HEK293 (cell line): Measurements from ENCODE around the gene DNAJC5.

Source experiments
- EGR2 ChIP-seq: fragments of 450-650 bp; formaldehyde crosslinking; IDR thresholded peaks from 2 replicates; pipeline ENCODE4 v1.5.1; 2016; ENCODE audit warnings: low read depth, missing biosample characterization, missing genetic modification characterization
- GLI2 ChIP-seq: fragments of 450-650 bp; formaldehyde crosslinking; IDR thresholded peaks from 2 replicates; pipeline ENCODE4; 2017; ENCODE audit warnings: missing biosample characterization, missing genetic modification characterization, low read depth, borderline replicate concordance
- SP2 ChIP-seq: fragments of 450-650 bp; formaldehyde crosslinking; IDR thresholded peaks from 2 replicates; pipeline ENCODE4 v1.5.1; 2016; ENCODE audit warnings: missing biosample characterization, missing genetic modification characterization
- ZNF202 ChIP-seq: fragments of 450-650 bp; formaldehyde crosslinking; IDR thresholded peaks from 2 replicates; pipeline ENCODE4 v1.5.1; 2016; ENCODE audit warnings: missing biosample characterization, missing genetic modification characterization, borderline replicate concordance
- ZNF292 ChIP-seq: fragments of 450-650 bp; formaldehyde crosslinking; IDR thresholded peaks from 2 replicates; pipeline ENCODE4 v1.5.1; 2016; ENCODE audit warnings: low read depth, missing biosample characterization, missing genetic modification characterization, borderline replicate concordance
- ZNF391 ChIP-seq: fragments of 450-650 bp; formaldehyde crosslinking; IDR thresholded peaks from 2 replicates; pipeline ENCODE4 v1.5.1; 2016; ENCODE audit warnings: low read depth, missing biosample characterization, missing genetic modification characterization, borderline replicate concordance
- ZNF514 ChIP-seq: fragments of 450-650 bp; formaldehyde crosslinking; IDR thresholded peaks from 2 replicates; pipeline ENCODE4 v1.5.1; 2016; ENCODE audit warnings: missing biosample characterization, missing genetic modification characterization
- ZNF571 ChIP-seq: fragments of 450-650 bp; formaldehyde crosslinking; IDR thresholded peaks from 2 replicates; pipeline ENCODE4 v1.5.0; 2017; ENCODE audit warnings: missing biosample characterization, missing genetic modification characterization
- ZNF610 ChIP-seq: fragments of 450-650 bp; formaldehyde crosslinking; IDR thresholded peaks from 2 replicates; pipeline ENCODE4 v1.5.1; 2016; ENCODE audit warnings: missing biosample characterization, missing genetic modification characterization, borderline replicate concordance
- ZNF677 ChIP-seq: fragments of 450-650 bp; IDR thresholded peaks from 2 replicates; pipeline ENCODE4 v1.5.0; 2018; ENCODE audit warnings: missing biosample characterization, mild to moderate bottlenecking, missing genetic modification characterization, moderate library complexity
- ZNF701 ChIP-seq: fragments of 450-650 bp; formaldehyde crosslinking; IDR thresholded peaks from 2 replicates; pipeline ENCODE4 v1.5.1; 2016; ENCODE audit warnings: missing biosample characterization, missing genetic modification characterization
- ZNF768 ChIP-seq: fragments of 450-650 bp; formaldehyde crosslinking; IDR thresholded peaks from 2 replicates; pipeline ENCODE4 v1.5.1; 2018; ENCODE audit warnings: missing biosample characterization, mild to moderate bottlenecking, missing genetic modification characterization
- ZSCAN30 ChIP-seq: fragments of 450-650 bp; IDR thresholded peaks from 2 replicates; pipeline ENCODE4 v1.5.1; 2018; ENCODE audit warnings: missing biosample characterization, mild to moderate bottlenecking, missing genetic modification characterization, moderate library complexity
- TF ChIP-seq, protein P1 (sequence below): fragments of 450-650 bp; formaldehyde crosslinking; IDR thresholded peaks from 2 replicates; pipeline ENCODE4 v1.5.1; 2016; ENCODE audit warnings: missing biosample characterization, missing genetic modification characterization, borderline replicate concordance
- TF ChIP-seq, protein P2 (sequence below): fragments of 450-650 bp; formaldehyde crosslinking; IDR thresholded peaks from 2 replicates; pipeline ENCODE4 v1.5.1; 2017; ENCODE audit warnings: missing biosample characterization, missing genetic modification characterization
- TF ChIP-seq, protein P3 (sequence below): fragments of 450-650 bp; formaldehyde crosslinking; IDR thresholded peaks from 2 replicates; pipeline ENCODE4 v1.5.1; 2016; ENCODE audit warnings: missing biosample characterization, missing genetic modification characterization
- TF ChIP-seq, protein P4 (sequence below): fragments of 450-650 bp; formaldehyde crosslinking; IDR thresholded peaks from 2 replicates; pipeline ENCODE4 v1.5.1; 2016; ENCODE audit warnings: missing biosample characterization, missing genetic modification characterization
- TF ChIP-seq, protein P5 (sequence below): fragments of 450-650 bp; formaldehyde crosslinking; IDR thresholded peaks from 2 replicates; pipeline ENCODE4 v1.5.1; 2016; ENCODE audit warnings: missing biosample characterization, missing genetic modification characterization
- TF ChIP-seq, protein P6 (sequence below): fragments of 450-650 bp; formaldehyde crosslinking; IDR thresholded peaks from 2 replicates; pipeline ENCODE4 v1.5.1; 2017; ENCODE audit warnings: missing biosample characterization, missing genetic modification characterization
- TF ChIP-seq, protein P7 (sequence below): fragments of 450-650 bp; formaldehyde crosslinking; IDR thresholded peaks from 2 replicates; pipeline ENCODE4 v1.5.1; 2016; ENCODE audit warnings: missing biosample characterization, missing genetic modification characterization

Gene DNAJC5

DNA sequence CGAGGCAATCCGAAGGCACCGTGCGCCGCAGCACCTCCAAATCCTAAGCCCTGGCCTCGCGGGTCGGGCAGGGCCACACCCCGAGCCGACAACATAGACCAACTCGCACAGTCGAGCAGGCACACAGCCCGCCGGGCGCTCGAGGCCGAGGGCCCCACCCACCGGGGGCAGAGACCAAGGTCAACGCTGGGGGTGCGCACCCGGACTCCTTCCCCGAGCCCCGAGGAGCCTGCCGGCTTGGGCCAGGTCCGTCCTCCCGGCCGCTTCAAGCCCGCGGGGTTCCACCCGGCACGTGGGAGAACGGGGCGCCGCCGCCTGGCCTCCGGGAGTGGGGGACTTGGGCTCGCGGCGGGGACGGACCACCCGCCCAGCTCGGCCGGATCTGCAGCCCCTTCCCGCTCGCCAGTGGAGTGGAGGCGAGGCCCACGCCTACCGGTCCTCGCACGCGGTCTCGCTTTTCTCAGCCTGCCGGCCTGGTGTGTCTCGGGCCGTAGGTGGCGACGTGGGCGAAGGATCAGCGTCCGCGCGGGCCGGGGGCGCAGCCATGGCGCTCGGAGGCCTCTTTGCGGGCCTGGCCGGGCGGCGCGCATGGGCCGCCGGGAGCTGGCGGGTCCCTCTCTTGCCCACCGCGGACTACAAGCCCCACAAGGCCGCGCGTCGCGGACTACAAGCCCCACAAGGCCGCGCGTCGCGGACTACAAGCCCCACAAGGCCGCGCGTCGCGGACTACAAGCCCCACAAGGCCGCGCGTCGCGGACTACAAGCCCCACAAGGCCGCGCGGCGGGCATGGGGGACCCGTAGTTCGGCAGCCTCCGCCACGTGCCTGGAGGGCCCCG lies 61.1 kb downstream of the DNAJC5 start, which contains the start of gene UCKL1 (continued):
- TF ChIP-seq, protein P1, sequence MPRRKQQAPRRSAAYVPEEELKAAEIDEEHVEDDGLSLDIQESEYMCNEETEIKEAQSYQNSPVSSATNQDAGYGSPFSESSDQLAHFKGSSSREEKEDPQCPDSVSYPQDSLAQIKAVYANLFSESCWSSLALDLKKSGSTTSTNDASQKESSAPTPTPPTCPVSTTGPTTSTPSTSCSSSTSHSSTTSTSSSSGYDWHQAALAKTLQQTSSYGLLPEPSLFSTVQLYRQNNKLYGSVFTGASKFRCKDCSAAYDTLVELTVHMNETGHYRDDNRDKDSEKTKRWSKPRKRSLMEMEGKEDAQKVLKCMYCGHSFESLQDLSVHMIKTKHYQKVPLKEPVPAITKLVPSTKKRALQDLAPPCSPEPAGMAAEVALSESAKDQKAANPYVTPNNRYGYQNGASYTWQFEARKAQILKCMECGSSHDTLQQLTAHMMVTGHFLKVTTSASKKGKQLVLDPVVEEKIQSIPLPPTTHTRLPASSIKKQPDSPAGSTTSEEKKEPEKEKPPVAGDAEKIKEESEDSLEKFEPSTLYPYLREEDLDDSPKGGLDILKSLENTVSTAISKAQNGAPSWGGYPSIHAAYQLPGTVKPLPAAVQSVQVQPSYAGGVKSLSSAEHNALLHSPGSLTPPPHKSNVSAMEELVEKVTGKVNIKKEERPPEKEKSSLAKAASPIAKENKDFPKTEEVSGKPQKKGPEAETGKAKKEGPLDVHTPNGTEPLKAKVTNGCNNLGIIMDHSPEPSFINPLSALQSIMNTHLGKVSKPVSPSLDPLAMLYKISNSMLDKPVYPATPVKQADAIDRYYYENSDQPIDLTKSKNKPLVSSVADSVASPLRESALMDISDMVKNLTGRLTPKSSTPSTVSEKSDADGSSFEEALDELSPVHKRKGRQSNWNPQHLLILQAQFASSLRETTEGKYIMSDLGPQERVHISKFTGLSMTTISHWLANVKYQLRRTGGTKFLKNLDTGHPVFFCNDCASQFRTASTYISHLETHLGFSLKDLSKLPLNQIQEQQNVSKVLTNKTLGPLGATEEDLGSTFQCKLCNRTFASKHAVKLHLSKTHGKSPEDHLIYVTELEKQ (tag by site-specific recombination) = no peak
- TF ChIP-seq ZNF610 (tag by site-specific recombination) (no peak), SP2 (no peak), GLI2 (tag by site-specific recombination) (no peak), ZNF391 (peak; percentile 63; the same call in 1 of the 2 replicates), ZNF514 (tag by site-specific recombination) (no peak), ZNF768 (tag by site-specific recombination) (no peak), ZNF202 (tag by site-specific recombination) (no peak), ZNF701 (tag by site-specific recombination) (no peak), EGR2 (tag by site-specific recombination) (peak; percentile 94), ZNF677 (tag by site-specific recombination) (no peak), ZNF292 (no peak), ZSCAN30 (tag by site-specific recombination) (peak; percentile 20; the same call in 1 of the 2 replicates), ZNF571 (no peak)
- TF ChIP-seq, protein P2, sequence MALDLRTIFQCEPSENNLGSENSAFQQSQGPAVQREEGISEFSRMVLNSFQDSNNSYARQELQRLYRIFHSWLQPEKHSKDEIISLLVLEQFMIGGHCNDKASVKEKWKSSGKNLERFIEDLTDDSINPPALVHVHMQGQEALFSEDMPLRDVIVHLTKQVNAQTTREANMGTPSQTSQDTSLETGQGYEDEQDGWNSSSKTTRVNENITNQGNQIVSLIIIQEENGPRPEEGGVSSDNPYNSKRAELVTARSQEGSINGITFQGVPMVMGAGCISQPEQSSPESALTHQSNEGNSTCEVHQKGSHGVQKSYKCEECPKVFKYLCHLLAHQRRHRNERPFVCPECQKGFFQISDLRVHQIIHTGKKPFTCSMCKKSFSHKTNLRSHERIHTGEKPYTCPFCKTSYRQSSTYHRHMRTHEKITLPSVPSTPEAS (tag by site-specific recombination) = no peak
- TF ChIP-seq, protein P3, sequence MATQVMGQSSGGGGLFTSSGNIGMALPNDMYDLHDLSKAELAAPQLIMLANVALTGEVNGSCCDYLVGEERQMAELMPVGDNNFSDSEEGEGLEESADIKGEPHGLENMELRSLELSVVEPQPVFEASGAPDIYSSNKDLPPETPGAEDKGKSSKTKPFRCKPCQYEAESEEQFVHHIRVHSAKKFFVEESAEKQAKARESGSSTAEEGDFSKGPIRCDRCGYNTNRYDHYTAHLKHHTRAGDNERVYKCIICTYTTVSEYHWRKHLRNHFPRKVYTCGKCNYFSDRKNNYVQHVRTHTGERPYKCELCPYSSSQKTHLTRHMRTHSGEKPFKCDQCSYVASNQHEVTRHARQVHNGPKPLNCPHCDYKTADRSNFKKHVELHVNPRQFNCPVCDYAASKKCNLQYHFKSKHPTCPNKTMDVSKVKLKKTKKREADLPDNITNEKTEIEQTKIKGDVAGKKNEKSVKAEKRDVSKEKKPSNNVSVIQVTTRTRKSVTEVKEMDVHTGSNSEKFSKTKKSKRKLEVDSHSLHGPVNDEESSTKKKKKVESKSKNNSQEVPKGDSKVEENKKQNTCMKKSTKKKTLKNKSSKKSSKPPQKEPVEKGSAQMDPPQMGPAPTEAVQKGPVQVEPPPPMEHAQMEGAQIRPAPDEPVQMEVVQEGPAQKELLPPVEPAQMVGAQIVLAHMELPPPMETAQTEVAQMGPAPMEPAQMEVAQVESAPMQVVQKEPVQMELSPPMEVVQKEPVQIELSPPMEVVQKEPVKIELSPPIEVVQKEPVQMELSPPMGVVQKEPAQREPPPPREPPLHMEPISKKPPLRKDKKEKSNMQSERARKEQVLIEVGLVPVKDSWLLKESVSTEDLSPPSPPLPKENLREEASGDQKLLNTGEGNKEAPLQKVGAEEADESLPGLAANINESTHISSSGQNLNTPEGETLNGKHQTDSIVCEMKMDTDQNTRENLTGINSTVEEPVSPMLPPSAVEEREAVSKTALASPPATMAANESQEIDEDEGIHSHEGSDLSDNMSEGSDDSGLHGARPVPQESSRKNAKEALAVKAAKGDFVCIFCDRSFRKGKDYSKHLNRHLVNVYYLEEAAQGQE (tag by site-specific recombination) = no peak
- TF ChIP-seq, protein P4, sequence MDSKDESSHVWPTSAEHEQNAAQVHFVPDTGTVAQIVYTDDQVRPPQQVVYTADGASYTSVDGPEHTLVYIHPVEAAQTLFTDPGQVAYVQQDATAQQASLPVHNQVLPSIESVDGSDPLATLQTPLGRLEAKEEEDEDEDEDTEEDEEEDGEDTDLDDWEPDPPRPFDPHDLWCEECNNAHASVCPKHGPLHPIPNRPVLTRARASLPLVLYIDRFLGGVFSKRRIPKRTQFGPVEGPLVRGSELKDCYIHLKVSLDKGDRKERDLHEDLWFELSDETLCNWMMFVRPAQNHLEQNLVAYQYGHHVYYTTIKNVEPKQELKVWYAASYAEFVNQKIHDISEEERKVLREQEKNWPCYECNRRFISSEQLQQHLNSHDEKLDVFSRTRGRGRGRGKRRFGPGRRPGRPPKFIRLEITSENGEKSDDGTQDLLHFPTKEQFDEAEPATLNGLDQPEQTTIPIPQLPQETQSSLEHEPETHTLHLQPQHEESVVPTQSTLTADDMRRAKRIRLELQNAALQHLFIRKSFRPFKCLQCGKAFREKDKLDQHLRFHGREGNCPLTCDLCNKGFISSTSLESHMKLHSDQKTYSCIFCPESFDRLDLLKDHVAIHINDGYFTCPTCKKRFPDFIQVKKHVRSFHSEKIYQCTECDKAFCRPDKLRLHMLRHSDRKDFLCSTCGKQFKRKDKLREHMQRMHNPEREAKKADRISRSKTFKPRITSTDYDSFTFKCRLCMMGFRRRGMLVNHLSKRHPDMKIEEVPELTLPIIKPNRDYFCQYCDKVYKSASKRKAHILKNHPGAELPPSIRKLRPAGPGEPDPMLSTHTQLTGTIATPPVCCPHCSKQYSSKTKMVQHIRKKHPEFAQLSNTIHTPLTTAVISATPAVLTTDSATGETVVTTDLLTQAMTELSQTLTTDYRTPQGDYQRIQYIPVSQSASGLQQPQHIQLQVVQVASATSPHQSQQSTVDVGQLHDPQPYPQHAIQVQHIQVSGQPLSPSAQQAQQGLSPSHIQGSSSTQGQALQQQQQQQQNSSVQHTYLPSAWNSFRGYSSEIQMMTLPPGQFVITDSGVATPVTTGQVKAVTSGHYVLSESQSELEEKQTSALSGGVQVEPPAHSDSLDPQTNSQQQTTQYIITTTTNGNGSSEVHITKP = peak; percentile 94
- TF ChIP-seq, protein P5, sequence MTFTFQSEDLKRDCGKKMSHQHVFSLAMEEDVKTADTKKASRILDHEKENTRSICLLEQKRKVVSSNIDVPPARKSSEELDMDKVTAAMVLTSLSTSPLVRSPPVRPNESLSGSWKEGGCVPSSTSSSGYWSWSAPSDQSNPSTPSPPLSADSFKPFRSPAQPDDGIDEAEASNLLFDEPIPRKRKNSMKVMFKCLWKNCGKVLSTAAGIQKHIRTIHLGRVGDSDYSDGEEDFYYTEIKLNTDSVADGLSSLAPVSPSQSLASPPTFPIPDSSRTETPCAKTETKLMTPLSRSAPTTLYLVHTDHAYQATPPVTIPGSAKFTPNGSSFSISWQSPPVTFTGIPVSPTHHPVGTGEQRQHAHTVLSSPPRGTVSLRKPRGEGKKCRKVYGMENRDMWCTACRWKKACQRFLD (tag by site-specific recombination) = no peak
- TF ChIP-seq, protein P6, sequence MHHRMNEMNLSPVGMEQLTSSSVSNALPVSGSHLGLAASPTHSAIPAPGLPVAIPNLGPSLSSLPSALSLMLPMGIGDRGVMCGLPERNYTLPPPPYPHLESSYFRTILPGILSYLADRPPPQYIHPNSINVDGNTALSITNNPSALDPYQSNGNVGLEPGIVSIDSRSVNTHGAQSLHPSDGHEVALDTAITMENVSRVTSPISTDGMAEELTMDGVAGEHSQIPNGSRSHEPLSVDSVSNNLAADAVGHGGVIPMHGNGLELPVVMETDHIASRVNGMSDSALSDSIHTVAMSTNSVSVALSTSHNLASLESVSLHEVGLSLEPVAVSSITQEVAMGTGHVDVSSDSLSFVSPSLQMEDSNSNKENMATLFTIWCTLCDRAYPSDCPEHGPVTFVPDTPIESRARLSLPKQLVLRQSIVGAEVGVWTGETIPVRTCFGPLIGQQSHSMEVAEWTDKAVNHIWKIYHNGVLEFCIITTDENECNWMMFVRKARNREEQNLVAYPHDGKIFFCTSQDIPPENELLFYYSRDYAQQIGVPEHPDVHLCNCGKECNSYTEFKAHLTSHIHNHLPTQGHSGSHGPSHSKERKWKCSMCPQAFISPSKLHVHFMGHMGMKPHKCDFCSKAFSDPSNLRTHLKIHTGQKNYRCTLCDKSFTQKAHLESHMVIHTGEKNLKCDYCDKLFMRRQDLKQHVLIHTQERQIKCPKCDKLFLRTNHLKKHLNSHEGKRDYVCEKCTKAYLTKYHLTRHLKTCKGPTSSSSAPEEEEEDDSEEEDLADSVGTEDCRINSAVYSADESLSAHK (tag by site-specific recombination) = no peak
- TF ChIP-seq, protein P7, sequence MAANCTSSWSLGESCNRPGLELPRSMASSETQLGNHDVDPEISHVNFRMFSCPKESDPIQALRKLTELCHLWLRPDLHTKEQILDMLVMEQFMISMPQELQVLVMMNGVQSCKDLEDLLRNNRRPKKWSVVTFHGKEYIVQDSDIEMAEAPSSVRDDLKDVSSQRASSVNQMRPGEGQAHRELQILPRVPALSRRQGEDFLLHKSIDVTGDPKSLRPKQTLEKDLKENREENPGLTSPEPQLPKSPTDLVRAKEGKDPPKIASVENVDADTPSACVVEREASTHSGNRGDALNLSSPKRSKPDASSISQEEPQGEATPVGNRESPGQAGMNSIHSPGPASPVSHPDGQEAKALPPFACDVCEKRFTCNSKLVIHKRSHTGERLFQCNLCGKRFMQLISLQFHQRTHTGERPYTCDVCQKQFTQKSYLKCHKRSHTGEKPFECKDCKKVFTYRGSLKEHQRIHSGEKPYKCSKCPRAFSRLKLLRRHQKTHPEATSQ (tag by site-specific recombination) = peak; percentile 86
